ENCODE data around the gene OCA2. TPM values are rescaled to one million over a fixed set of nuclear protein-coding genes. Genes with fewer than 3 reads are reported as not detected.

OCA2 gene
- total and polyA plus RNA-seq, 2 experiments from 2014 or later: not detected

DNA sequence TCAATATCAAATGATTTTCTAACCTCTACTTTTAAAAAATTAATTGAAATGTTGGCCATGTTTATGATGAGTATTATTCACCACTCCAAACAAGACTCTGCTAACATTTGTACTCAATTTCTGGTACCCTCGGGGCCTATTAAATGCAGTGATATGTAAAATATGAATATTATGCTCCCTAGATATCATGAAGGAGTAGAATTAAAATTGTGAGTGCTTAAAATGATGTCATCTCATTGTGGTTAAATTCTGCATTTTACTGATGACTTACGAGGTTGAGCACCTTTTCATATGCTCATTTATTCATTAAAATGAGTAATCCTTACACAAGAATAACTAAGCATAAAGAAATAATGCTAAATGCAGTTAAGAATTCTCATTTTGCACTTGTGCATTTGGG, 159.9 kb downstream of the OCA2 start:
- 39 to 42% methylated on average over 2 of the region's 2 CpGs for WGBS, 2 experiments (ENCODE audit: low coverage in 1 of 2, low lambda C conversion rate in 2 of 2, missing lambda C conversion rate in 2 of 2)
- H3K4me3 ChIP-seq: no peak overlapping the region

DNA sequence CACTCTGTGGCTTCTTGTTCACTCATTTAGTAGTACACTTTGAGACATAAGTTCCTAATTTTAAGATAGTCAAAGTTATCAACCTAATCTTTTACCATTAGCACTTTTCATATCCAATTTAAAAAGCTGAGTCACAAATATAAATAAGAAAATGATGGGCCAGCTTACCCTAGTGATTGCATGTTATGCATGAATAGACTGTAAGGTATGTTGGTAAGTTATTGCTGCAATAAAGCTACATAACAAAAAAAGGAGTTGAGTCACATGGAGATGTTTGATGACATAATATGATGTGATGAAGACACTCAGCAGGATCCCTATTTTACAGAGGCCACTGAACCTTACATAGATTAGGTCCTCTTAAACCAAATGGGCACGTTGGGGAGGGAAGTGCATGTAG, 161.3 kb downstream of the OCA2 start:
- in situ Hi-C loops (cut with MboI): no loop called here
- no peak overlapping the region for H2AFZ ChIP-seq
- no peak overlapping the region for H3K4me3 ChIP-seq
- no peaks in the 10 kb centered on the region for H3K36me3 ChIP-seq (ENCODE audit: low read depth)
- H3K79me2 ChIP-seq (ENCODE audit: insufficient read depth): no peaks in the 10 kb centered on the region
- H4K20me1 ChIP-seq (ENCODE audit: insufficient read depth): no peaks in the 10 kb centered on the region
- TF ChIP-seq EZH2phosphoT487 (IDR thresholded peaks at IDR 0.05; ENCODE audit: insufficient read depth, low read depth): no peak
- TF ChIP-seq EZH2 (IDR thresholded peaks at IDR 0.05; ENCODE audit: insufficient read depth, poor library complexity, severe bottlenecking): no peak
- no peak overlapping the region for H3K4me2 ChIP-seq (ENCODE audit: unreplicated experiment)
- DNase-seq: peak; percentile 6
- H3K9me2 ChIP-seq (ENCODE audit: insufficient read depth): no peaks in the 10 kb centered on the region
- no peak overlapping the region for H3K27ac ChIP-seq
- whole genome bisulfite sequencing, 2 experiments (ENCODE audit: low coverage in 1 of 2, low lambda C conversion rate in 2 of 2, missing lambda C conversion rate in 2 of 2): 5 to 6% methylated on average over 1 of the region's 1 CpG
- no peaks in the 10 kb centered on the region for H3K4me1 ChIP-seq (ENCODE audit: insufficient read depth)
- no peaks in the 10 kb centered on the region for H3K9me3 ChIP-seq (ENCODE audit: low read depth)
- no peaks in the 10 kb centered on the region for H3F3A ChIP-seq (ENCODE audit: insufficient read depth)
- no peak overlapping the region for H3K9ac ChIP-seq
- H3K27me3 ChIP-seq (replicated peaks; ENCODE audit: insufficient read depth): no peaks in the 10 kb centered on the region

More for the DNA sequence above, 159.9 kb downstream of the OCA2 start:
- H2AFZ ChIP-seq: no peak overlapping the region
- H3K9me3 ChIP-seq (ENCODE audit: low read depth): no peaks in the 10 kb centered on the region
- H3K9me2 ChIP-seq (ENCODE audit: insufficient read depth): no peaks in the 10 kb centered on the region
- in situ Hi-C loops (cut with MboI): no loop called here
- no peak for TF ChIP-seq EZH2phosphoT487 (IDR thresholded peaks at IDR 0.05; ENCODE audit: insufficient read depth, low read depth)
- TF ChIP-seq EZH2 (IDR thresholded peaks at IDR 0.05; ENCODE audit: insufficient read depth, poor library complexity, severe bottlenecking): no peak
- H3K27me3 ChIP-seq (replicated peaks; ENCODE audit: insufficient read depth): no peaks in the 10 kb centered on the region
- no peaks in the 10 kb centered on the region for H4K20me1 ChIP-seq (ENCODE audit: insufficient read depth)
- no peaks in the 10 kb centered on the region for H3K79me2 ChIP-seq (ENCODE audit: insufficient read depth)
- no peak overlapping the region for H3K9ac ChIP-seq
- DNase-seq: no peak
- H3K36me3 ChIP-seq (ENCODE audit: low read depth): no peaks in the 10 kb centered on the region
- no peaks in the 10 kb centered on the region for H3F3A ChIP-seq (ENCODE audit: insufficient read depth)
- no peaks in the 10 kb centered on the region for H3K4me1 ChIP-seq (ENCODE audit: insufficient read depth)
- no peak overlapping the region for H3K27ac ChIP-seq
- H3K4me2 ChIP-seq (ENCODE audit: unreplicated experiment): no peak overlapping the region

DNA sequence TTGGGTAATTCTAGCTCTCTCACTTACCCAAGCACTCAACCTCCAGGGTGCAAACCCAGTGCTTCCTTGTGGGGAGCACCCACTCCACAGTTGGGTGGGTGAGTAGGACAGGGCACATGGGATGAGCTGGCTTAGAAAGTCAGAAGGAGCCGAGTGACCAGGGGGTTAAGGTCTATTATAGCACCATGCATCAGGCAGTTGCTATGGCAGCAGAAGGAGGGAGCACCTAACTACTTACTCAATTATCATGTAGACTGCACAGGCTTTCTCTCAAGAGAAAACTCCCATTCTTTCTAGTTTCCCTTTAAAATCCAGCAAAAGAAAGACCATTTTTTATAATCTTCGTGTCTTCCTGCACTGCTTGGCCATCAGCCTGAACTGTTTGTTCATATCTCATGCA, 163.0 kb downstream of the OCA2 start:
- no peak overlapping the region for H3K9ac ChIP-seq
- no peaks in the 10 kb centered on the region for H3K9me2 ChIP-seq (ENCODE audit: insufficient read depth)
- H3K27me3 ChIP-seq (replicated peaks; ENCODE audit: insufficient read depth): no peaks in the 10 kb centered on the region
- H3K4me1 ChIP-seq (ENCODE audit: insufficient read depth): no peaks in the 10 kb centered on the region
- WGBS, 2 experiments (ENCODE audit: low coverage in 1 of 2, low lambda C conversion rate in 2 of 2, missing lambda C conversion rate in 2 of 2): 38% methylated on average over 2 of the region's 2 CpGs
- H3K79me2 ChIP-seq (ENCODE audit: insufficient read depth): no peaks in the 10 kb centered on the region
- H2AFZ ChIP-seq: no peak overlapping the region
- TF ChIP-seq EZH2 (IDR thresholded peaks at IDR 0.05; ENCODE audit: insufficient read depth, poor library complexity, severe bottlenecking) (no peak), EZH2phosphoT487 (IDR thresholded peaks at IDR 0.05; ENCODE audit: insufficient read depth, low read depth) (no peak)
- no peaks in the 10 kb centered on the region for H3F3A ChIP-seq (ENCODE audit: insufficient read depth)
- no peaks in the 10 kb centered on the region for H3K36me3 ChIP-seq (ENCODE audit: low read depth)
- H4K20me1 ChIP-seq (ENCODE audit: insufficient read depth): no peaks in the 10 kb centered on the region
- H3K9me3 ChIP-seq (ENCODE audit: low read depth): no peaks in the 10 kb centered on the region
- DNase-seq: no peak
- in situ Hi-C loops (cut with MboI): no loop called here
- H3K27ac ChIP-seq: no peak overlapping the region
- H3K4me2 ChIP-seq (ENCODE audit: unreplicated experiment): no peak overlapping the region
- no peak overlapping the region for H3K4me3 ChIP-seq

DNA sequence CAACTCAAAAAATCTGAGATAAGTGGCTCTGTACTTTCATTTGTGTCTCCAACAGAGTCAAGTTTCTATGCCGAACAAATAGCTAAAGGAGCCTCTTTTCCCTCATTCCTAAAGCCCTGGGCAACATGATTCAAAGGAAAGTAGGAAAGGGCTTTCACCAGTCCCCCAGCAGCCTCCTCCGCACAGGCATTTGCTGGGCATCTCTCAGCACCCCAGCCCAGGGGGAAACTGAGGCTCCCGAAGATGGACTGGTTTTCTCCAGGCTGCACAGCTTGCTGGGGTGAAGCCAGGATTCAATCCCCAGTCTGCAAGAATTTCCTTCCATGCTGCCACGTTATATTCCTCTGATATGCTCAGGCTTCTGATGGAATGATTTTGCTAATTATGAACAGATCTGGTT, 163.8 kb downstream of the OCA2 start:
- H3K4me3 ChIP-seq: no peak overlapping the region
- H3K9me3 ChIP-seq (ENCODE audit: low read depth): no peaks in the 10 kb centered on the region
- H3K4me1 ChIP-seq (ENCODE audit: insufficient read depth): no peaks in the 10 kb centered on the region
- in situ Hi-C loops (cut with MboI): no loop called here
- no peaks in the 10 kb centered on the region for H3K9me2 ChIP-seq (ENCODE audit: insufficient read depth)
- 30 to 47% methylated on average over 4 of the region's 4 CpGs for WGBS, 2 experiments (ENCODE audit: low coverage in 1 of 2, low lambda C conversion rate in 2 of 2, missing lambda C conversion rate in 2 of 2)
- no peaks in the 10 kb centered on the region for H3K27me3 ChIP-seq (replicated peaks; ENCODE audit: insufficient read depth)
- H3F3A ChIP-seq (ENCODE audit: insufficient read depth): no peaks in the 10 kb centered on the region
- H3K9ac ChIP-seq: no peak overlapping the region
- H3K27ac ChIP-seq: no peak overlapping the region
- H4K20me1 ChIP-seq (ENCODE audit: insufficient read depth): no peaks in the 10 kb centered on the region
- TF ChIP-seq EZH2 (IDR thresholded peaks at IDR 0.05; ENCODE audit: insufficient read depth, poor library complexity, severe bottlenecking): no peak
- H3K36me3 ChIP-seq (ENCODE audit: low read depth): no peaks in the 10 kb centered on the region
- DNase-seq: no peak
- H3K4me2 ChIP-seq (ENCODE audit: unreplicated experiment): no peak overlapping the region
- H2AFZ ChIP-seq: no peak overlapping the region
- H3K79me2 ChIP-seq (ENCODE audit: insufficient read depth): no peaks in the 10 kb centered on the region

DNA sequence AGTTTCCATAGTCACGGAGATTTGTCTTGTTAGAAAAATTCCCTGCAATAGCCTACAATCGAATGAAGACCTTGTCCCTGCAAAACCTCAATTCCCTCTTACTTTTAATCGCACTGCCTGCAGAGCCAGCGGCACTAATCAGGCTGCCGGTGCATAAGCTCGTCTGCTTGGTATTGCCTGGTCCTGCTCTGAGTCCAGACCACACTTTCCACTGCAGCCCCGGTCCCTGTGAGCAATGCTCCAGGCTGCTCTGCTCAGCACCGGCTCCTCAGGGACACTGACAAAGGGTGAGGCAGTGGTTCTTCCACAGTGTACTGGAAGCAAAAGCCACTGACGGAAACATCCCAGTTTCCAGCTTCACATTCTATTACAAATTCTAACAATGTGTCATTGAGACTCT, 164.3 kb downstream of the OCA2 start:
- no peaks in the 10 kb centered on the region for H3K79me2 ChIP-seq (ENCODE audit: insufficient read depth)
- H3K9ac ChIP-seq: no peak overlapping the region
- no peaks in the 10 kb centered on the region for H3K9me3 ChIP-seq (ENCODE audit: low read depth)
- no peaks in the 10 kb centered on the region for H3K9me2 ChIP-seq (ENCODE audit: insufficient read depth)
- H3K4me2 ChIP-seq (ENCODE audit: unreplicated experiment): no peak overlapping the region
- H3K4me3 ChIP-seq: no peak overlapping the region
- 54% methylated on average over 9 of the region's 9 CpGs for WGBS, 2 experiments (ENCODE audit: low coverage in 1 of 2, low lambda C conversion rate in 2 of 2, missing lambda C conversion rate in 2 of 2)
- H4K20me1 ChIP-seq (ENCODE audit: insufficient read depth): no peaks in the 10 kb centered on the region
- in situ Hi-C loops (cut with MboI): no loop called here
- no peak overlapping the region for H3K27ac ChIP-seq
- no peaks in the 10 kb centered on the region for H3K27me3 ChIP-seq (replicated peaks; ENCODE audit: insufficient read depth)
- no peaks in the 10 kb centered on the region for H3K36me3 ChIP-seq (ENCODE audit: low read depth)
- no peak for TF ChIP-seq EZH2phosphoT487 (IDR thresholded peaks at IDR 0.05; ENCODE audit: insufficient read depth, low read depth)
- TF ChIP-seq EZH2 (IDR thresholded peaks at IDR 0.05; ENCODE audit: insufficient read depth, poor library complexity, severe bottlenecking): no peak
- H2AFZ ChIP-seq: no peak overlapping the region
- no peak for DNase-seq
- H3F3A ChIP-seq (ENCODE audit: insufficient read depth): no peaks in the 10 kb centered on the region
- no peaks in the 10 kb centered on the region for H3K4me1 ChIP-seq (ENCODE audit: insufficient read depth)

Data from GM23248 (cell line).